ENCODE data around the gene GBX1. TPM values are rescaled to one million over a fixed set of nuclear protein-coding genes. Genes with fewer than 3 reads are reported as not detected.
A peak's percentile ranks its signal among the peaks of the same experiment; 100 is the strongest.

The GBX1 gene
- total RNA-seq, 2 experiments from 2014 or later = not detected

DNA sequence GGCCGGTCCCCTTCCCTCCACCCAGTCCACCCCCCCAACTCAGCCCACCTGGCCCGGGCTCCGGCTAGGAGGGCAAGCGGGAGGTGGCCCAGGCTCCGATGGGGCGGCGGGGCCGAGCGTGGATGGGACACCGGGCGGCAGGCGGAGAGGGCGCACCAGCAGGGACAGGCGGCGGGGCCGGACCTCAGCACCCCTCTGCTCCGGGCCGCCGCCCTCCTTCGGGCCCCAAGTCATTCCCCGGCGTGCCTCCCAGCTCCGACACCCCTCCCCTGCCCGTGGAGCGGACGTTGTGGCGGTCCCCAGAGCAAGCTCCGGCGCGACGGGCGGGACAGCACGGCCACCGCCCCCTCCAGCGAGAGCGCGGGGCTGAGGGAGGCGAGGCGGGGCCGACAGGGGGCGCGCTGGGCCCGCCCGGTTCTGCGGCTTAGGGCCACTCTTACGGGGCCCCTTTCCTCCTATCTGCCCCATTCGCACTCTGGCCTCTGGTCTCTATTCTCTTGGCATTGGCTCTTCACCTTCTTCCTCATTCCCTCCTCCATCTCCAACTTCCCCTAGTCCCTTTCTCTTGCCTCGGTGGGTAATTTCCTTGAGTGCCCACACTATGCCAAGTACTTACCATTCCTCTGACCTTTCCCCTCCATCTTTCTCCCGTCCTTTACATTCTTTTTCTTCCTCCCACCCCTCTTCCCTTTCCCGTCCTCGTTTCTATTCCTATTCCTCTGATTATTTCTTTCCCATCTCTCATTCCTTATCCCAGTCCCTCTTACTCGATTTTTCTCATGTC is 701 bp upstream of the GBX1 start:
- DNase-seq = peak; percentile 77
- Mint-ChIP-seq H3K36me3 (no peaks in the 10 kb centered on the region), H3K27ac (no peak overlapping the region), H3K27me3 (peaks cover 55% of the 10 kb centered on the region), H3K4me3 (peak overlapping the region; percentile 67), H3K4me1 (peaks cover 9% of the 10 kb centered on the region), H3K9me3 (no peaks in the 10 kb centered on the region)

DNA sequence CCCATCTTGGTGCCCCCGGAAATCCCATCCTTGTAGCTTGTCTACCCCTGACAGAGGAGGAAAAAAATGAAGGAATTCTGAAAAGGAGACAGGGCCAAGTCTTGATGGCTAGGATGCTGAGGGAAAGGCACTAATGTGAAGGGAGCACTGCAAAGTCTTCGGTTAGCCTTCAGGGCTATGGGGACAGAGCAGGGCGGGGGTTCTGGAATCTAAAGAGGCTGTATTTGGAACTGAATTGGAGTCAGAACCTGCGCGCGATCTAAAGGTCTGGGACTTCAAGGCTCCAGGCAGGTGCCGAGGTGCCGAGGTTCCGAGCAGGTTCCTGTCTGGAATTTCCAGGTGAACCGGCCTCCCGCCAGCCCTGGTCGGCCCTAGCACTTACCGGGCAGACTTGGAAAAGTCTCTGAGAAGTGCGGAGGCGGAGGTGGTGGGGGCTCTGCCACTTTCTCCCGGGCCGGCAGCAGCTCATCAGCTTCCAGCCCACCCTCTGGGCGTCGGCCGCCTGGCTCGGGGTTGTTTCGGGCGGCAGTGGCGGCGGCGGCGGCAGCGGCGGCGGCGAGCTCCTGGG is 781 bp downstream of the GBX1 start:
- H3K9me3 Mint-ChIP-seq = no peaks in the 10 kb centered on the region
- no peak overlapping the region for H3K4me3 Mint-ChIP-seq
- DNase-seq = no peak
- H3K27me3 Mint-ChIP-seq = peaks cover 42% of the 10 kb centered on the region
- H3K27ac Mint-ChIP-seq = no peak overlapping the region
- no peaks in the 10 kb centered on the region for H3K4me1 Mint-ChIP-seq
- H3K36me3 Mint-ChIP-seq = no peaks in the 10 kb centered on the region

DNA sequence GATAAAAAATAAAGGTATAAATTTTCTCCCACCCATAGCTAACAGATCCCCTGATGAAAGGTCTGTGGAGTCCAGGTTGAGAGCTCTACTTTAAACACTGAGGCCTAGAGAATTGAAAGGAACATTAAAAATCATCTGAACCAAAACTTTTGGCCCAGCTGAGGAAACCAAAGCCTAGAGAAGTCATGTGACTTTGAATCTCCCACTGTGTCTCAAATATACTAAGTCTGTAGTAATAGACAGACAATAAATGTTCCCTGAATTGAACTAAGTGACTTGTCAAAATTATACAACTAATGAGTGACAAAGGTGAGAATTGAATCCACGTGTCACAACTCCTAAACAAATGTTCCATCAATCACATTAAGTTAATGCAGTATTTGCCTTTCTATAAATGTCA is 5.7 kb downstream of the GBX1 start:
- Mint-ChIP-seq H3K4me3 (no peak overlapping the region), H3K9me3 (no peaks in the 10 kb centered on the region), H3K4me1 (no peaks in the 10 kb centered on the region), H3K27me3 (peaks cover 12% of the 10 kb centered on the region), H3K36me3 (no peaks in the 10 kb centered on the region), H3K27ac (no peak overlapping the region)
- no peak for DNase-seq

DNA sequence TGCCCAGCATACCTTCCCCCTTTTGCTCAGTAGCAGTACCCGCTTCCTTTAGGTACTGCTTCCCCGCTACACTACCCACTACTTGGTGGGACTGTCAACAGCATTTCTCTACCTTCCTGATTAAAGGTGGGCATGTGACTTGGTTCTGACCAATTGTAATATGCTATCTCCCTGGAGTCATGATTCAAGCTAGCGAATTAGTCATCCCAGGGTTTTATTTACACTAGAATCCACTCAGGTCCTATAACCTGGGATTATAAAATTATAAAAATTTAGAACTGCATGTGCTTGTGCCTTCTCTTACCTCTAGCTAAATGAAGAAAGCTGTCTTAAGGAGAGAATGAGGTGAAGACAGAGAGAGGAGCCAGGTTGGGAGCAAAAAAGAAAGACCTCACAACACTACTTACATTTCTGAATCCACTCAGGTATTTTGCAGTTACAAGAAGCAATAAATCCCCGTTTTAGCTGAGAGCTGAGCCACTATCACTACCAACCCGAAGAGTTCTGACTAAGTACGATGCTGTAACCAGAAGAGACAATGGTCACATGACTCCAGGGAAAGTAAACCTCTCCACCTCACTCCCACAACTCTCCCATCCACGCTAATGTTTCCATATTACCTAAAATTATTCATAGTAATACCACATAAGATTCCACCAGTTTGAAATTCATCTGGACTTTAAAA is 9.7 kb downstream of the GBX1 start:
- Mint-ChIP-seq H3K4me3 (no peak overlapping the region), H3K36me3 (no peaks in the 10 kb centered on the region), H3K27ac (no peak overlapping the region), H3K27me3 (peaks cover 26% of the 10 kb centered on the region), H3K4me1 (no peaks in the 10 kb centered on the region), H3K9me3 (no peaks in the 10 kb centered on the region)
- DNase-seq = no peak

DNA sequence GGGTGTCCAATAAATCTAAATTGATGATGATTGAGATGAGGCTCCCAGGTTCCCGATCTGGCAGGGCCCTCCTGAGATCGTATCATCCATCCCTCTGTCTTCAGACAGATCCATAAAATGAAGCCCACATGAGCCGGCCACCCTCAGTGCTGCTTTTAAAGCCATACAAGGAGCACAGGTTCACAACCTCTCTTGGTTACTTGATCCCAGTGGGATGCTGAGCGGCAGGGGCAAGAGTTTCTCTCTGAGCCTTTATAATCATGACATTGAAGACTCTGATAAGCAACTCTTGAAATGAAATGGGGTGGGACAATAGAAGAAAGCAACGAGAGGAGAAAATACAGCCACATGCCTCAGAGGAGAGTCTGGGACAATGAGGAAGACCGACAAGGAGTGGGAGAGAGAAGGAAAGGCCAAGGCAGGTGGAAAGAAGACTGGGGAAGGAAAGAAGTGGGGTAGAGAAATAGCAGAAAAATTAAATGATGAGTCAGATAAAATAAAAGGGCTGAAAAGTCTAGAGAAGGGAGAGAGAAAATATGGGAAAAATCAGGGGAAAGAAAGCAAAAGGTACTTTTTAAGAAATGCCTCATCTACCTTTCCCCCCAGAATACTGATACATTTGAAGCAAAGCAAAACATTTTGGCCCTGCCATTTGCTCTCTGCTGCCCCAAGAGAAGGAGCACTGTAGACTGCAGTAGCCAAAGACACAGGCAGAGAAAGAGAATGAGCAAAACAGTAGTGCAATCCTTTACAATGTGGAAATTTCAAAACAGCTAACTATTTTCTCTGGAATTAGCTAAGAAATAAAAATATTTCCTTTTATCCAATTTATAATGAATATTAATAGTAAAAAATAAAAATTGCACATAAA is 14.6 kb downstream of the GBX1 start:
- peaks cover 38% of the 10 kb centered on the region for H3K27me3 Mint-ChIP-seq

DNA sequence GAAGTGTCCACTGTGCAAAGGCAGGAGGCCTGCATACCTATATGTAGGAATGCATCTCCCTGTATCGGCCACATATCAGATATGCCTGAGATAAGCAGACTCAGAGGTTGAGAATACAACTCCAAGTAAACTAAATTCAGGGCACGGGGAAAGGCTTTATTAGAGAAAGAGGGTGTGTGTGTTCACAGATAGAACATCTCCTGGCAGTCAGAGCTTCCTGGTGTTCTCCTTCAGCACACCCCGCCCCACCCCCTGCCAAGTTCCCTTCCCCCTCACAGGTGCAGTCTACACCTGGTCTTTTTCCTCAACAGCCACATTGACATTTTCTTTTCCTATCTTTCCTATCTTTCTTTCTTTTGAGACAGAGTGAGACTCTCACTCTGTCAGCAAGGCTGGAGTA is 17.1 kb downstream of the GBX1 start:
- Mint-ChIP-seq H3K4me3 (no peak overlapping the region), H3K36me3 (no peaks in the 10 kb centered on the region), H3K9me3 (no peaks in the 10 kb centered on the region), H3K4me1 (no peaks in the 10 kb centered on the region), H3K27me3 (peaks cover 22% of the 10 kb centered on the region), H3K27ac (no peak overlapping the region)
- no peak for DNase-seq

More for the DNA sequence above, 14.6 kb downstream of the GBX1 start:
- no peak for DNase-seq
- Mint-ChIP-seq H3K4me3 (no peak overlapping the region), H3K9me3 (no peaks in the 10 kb centered on the region), H3K27ac (no peak overlapping the region), H3K36me3 (no peaks in the 10 kb centered on the region), H3K4me1 (no peaks in the 10 kb centered on the region)

DNA sequence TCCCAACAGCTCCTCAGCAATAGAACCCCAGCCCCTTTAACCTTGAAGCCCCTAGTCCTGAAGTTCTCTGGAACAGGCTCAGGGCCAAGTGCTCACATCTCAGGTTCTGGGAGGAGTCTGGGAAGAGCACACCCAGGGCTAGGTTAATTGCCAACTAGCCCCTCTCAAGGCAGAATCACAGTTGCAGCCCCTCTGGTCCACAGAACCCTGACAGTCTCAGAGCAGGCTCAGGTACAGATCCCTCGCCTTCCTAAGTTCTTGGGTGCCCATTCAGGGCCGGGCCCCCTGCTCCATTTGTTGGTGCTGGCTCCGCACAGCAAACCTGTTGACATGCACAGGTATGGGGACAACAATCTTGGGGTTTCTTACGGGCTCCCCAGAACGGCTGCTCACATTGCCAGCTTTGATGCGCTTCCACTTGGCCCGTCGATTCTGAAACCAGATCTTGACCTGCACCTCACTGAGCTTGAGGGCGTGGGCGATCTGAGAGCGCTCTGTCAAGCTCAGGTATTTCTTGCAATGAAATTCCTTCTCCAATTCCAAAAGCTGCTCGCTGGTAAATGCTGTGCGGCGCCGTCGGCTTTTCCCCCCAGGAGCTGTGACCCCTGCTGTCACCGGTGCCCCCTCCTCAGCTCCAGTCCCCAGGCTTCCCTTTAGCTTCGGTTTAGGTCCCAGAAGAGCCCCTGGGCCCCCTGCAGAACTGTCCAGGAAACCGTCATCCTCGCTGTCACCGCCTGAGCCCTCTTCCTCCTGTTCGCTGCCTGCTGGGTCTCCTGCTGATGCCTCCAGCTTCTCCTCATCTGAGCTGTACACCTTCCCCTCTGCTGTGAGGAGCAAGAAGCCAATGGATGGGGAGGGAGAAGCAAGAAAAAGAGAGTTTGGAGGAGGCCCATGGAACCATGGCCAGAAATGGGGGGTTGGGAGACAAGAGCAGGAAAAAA is 18.9 kb downstream of the GBX1 start:
- Mint-ChIP-seq H3K4me1 (no peaks in the 10 kb centered on the region), H3K27me3 (peaks cover 12% of the 10 kb centered on the region), H3K27ac (no peak overlapping the region), H3K9me3 (no peaks in the 10 kb centered on the region), H3K36me3 (no peaks in the 10 kb centered on the region), H3K4me3 (no peak overlapping the region)
- DNase-seq = no peak

DNA sequence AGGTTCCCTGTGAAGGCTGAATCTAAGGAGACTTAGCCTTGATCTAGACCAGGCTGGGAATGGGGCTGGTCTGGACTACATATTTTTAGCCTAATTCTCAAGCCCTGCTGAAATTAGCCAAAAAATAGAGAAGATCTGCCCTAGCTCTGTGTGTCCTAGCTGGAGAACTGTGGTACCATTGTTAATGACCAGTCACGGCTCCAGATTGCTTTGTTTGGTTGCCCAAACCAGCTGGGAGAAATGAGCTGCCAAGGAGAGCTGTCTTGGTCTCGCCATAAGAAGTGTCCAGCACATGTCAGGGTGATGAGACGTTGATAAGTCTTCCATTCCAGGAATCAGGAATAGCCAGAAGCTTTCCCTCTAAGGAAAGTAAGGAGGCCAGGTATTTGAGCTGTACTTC is 20.7 kb downstream of the GBX1 start:
- Mint-ChIP-seq H3K36me3 (no peaks in the 10 kb centered on the region), H3K4me1 (no peaks in the 10 kb centered on the region), H3K27ac (no peak overlapping the region), H3K4me3 (no peak overlapping the region), H3K27me3 (peaks cover 12% of the 10 kb centered on the region), H3K9me3 (no peaks in the 10 kb centered on the region)
- DNase-seq = no peak

DNA sequence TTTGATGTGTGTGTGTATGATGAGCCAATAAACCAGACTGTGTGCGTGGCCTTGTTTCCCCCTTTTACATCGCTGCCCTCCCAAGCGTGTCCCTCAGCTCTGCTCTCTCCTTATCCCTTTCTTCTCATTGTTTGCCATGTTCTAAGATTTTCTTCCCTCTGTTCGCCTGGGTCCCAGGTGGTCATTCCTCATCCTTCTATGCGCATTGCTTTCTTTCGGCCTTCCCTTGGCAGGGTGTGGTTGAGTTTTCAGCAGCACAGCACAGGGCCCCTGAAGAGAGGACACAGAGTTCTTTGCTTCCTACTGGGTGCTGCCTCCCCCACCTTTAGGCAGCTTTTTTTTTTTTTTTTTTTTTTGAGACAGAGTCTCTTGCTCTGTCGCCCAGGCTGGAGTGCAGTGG is 23.1 kb downstream of the GBX1 start:
- H3K27me3 Mint-ChIP-seq = peaks cover 6% of the 10 kb centered on the region
- H3K4me1 Mint-ChIP-seq = no peaks in the 10 kb centered on the region
- H3K27ac Mint-ChIP-seq = no peak overlapping the region
- no peak for DNase-seq
- no peaks in the 10 kb centered on the region for H3K9me3 Mint-ChIP-seq
- no peak overlapping the region for H3K4me3 Mint-ChIP-seq
- no peaks in the 10 kb centered on the region for H3K36me3 Mint-ChIP-seq

DNA sequence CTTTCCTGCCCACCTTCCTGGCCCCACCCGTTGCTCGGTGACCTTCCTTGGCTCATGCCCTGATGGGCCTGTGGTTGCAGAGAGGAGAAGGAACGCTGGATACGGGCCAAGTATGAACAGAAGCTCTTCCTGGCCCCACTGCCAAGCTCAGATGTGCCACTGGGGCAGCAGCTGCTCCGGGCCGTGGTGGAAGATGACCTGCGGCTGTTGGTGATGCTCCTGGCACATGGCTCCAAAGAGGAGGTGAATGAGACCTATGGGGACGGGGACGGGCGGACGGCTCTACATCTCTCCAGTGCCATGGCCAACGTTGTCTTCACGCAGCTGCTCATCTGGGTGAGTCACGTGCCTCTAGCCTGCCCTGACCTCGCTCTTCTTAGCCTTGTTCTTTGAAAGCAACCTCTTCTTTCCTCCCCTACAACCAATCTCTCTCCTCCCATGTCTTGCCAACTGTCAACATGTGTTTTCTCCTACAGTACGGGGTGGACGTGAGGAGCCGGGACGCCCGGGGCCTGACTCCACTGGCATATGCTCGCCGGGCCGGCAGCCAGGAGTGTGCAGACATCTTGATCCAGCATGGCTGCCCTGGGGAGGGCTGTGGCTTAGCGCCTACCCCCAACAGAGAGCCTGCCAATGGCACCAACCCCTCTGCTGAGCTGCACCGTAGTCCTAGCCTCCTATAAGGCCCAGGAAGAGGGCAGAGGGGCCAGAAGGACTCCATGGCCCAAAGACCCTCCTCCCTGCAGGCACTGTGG is 24.1 kb downstream of the GBX1 start:
- DNase-seq = no peak
- H3K27me3 Mint-ChIP-seq = no peaks in the 10 kb centered on the region
- no peaks in the 10 kb centered on the region for H3K9me3 Mint-ChIP-seq
- H3K27ac Mint-ChIP-seq = no peak overlapping the region
- no peak overlapping the region for H3K4me3 Mint-ChIP-seq
- no peaks in the 10 kb centered on the region for H3K36me3 Mint-ChIP-seq
- no peaks in the 10 kb centered on the region for H3K4me1 Mint-ChIP-seq

DNA sequence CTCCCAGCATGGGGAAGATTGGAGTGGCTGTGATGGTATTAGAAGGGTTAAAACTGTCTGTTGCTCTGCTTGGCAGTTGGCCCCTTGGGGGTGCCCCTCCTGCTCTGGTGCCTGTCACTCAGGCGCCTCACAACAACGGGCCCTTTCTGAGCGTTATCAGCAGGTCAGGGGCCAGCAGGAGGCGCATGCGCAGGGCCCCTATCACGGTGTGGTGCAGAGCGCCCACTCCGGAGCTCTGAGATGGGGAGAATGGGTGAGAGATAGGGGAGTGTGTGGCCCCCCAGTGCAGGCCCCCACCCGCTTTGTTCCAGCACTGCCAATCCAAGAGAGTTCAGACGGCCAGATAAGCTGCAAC is 24.8 kb downstream of the GBX1 start:
- H3K36me3 Mint-ChIP-seq = no peaks in the 10 kb centered on the region
- H3K9me3 Mint-ChIP-seq = no peaks in the 10 kb centered on the region
- H3K4me3 Mint-ChIP-seq = no peak overlapping the region
- no peak overlapping the region for H3K27ac Mint-ChIP-seq
- no peaks in the 10 kb centered on the region for H3K4me1 Mint-ChIP-seq
- DNase-seq = no peak
- H3K27me3 Mint-ChIP-seq = no peaks in the 10 kb centered on the region

DNA sequence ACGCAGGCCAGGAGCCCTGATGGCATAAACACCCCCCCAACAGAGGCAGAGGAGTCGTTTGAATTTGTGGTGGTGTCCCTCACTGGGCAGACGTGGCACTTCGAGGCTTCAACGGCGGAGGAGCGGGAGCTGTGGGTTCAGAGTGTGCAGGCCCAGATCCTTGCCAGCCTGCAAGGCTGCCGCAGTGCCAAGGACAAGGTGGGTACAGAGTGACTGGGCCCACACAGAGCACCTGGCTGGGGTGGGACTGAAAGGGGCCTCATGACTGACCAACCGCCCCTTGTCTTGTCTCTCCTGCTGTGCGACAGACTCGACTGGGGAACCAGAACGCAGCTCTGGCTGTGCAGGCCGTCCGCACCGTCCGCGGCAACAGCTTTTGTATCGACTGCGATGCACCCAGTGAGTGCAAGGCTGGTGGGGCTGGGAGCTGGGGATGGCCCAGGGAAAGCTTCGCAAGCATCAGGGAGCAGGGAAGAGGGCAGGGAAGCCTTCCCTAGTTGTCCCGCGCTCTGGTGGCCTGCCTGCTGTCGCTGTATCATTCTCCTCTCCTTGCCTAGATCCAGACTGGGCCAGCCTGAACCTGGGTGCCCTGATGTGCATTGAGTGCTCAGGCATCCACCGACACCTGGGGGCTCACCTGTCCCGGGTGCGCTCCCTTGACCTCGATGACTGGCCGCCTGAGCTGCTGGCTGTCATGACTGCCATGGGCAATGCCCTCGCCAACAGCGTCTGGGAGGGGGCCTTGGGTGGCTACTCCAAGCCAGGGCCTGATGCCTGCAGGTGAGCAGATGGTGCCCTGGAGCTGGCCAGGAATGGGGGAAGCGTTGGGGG is 25.4 kb downstream of the GBX1 start:
- no peaks in the 10 kb centered on the region for H3K9me3 Mint-ChIP-seq
- DNase-seq = no peak
- H3K4me1 Mint-ChIP-seq = no peaks in the 10 kb centered on the region
- H3K27ac Mint-ChIP-seq = no peak overlapping the region
- no peak overlapping the region for H3K4me3 Mint-ChIP-seq
- H3K27me3 Mint-ChIP-seq = no peaks in the 10 kb centered on the region
- no peaks in the 10 kb centered on the region for H3K36me3 Mint-ChIP-seq

DNA sequence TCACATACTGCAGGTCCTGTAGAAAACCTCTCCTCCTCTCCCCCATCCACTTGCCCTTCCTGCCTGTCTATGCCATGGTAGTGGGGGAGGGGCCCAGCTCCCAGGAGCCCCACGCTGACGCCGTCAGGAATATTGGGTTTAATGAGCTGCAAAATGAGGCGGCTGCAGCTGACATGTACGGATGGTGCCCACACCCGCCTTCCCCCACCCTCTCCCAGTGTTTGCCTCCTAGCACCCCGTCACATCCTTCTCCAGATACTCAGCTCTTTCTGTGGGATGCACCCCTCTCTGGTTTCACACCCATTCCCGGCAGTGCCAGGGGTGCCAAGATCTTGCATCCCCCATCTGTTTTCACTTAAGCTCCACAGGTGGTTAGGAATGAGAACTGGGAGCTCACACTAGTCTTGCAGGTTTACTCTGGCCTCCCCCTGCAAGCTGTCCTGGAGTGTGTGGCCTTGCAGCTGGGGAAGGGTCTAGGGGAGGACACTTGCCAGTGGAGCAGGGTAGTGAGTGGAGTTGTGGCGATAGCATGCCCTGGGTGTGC is 26.1 kb downstream of the GBX1 start:
- no peaks in the 10 kb centered on the region for H3K4me1 Mint-ChIP-seq
- no peak overlapping the region for H3K27ac Mint-ChIP-seq
- DNase-seq = no peak
- H3K9me3 Mint-ChIP-seq = no peaks in the 10 kb centered on the region
- no peak overlapping the region for H3K4me3 Mint-ChIP-seq
- no peaks in the 10 kb centered on the region for H3K27me3 Mint-ChIP-seq
- H3K36me3 Mint-ChIP-seq = no peaks in the 10 kb centered on the region

Data from activated naive CD8-positive, alpha-beta T cell treated with anti-CD3 and anti-CD28 coated beads for 36 hours (primary cell).